ENCODE results near the gene SIGLEC8. TPM values are rescaled to one million over a fixed set of nuclear protein-coding genes. Genes with fewer than 3 reads are reported as not detected.
"Not testable (repeated sequence)": the region's sequence is repeated elsewhere in the genome, so short reads cannot be mapped to it uniquely, and the experiment has no call there.

SIGLEC8 gene
- polyA plus RNA-seq: 1 to 10 TPM in 1 of 4 donors, under 1 TPM in 2, not detected in 1; 0.22 to 1.1 (median 0.59) TPM
- long read RNA-seq, donor 1: 0 reads
- long read RNA-seq, donor 2: 0 reads
- long read RNA-seq, donor 3: 0 reads
- long read RNA-seq, donor 4: 0 reads
- long read RNA-seq, donor 5: 0 reads
- long read RNA-seq, donor 6: 0 reads
- long read RNA-seq, donor 7: 0 reads
- long read RNA-seq, donor 8: 0 reads
- long read RNA-seq, donor 9: 0 reads
- long read RNA-seq, donor 10: 0 reads

- Histone ChIP-seq H3K4me1 (ENCODE audit: control insufficient read depth in 3 of 3, insufficient read depth in 2 of 3, low read depth in 1 of 3, low read length in 2 of 3) (no peaks in the 10 kb centered on the region), H3K36me3 (ENCODE audit: control insufficient read depth in 3 of 3, insufficient read depth in 2 of 3, low read depth in 1 of 3, low read length in 3 of 3) (no peaks in the 10 kb centered on the region), H3K4me3 (ENCODE audit: low read depth in 1 of 3, low read length in 3 of 3) (no peak within 1 kb of the TSS), H3K27ac (ENCODE audit: low read depth in 1 of 3, low read length in 2 of 3) (no peak within 1 kb of the TSS), H3K27me3 (ENCODE audit: control insufficient read depth in 3 of 3, insufficient read depth in 3 of 3, low read length in 3 of 3) (peaks cover 0 to 8% (median 3%) of the 10 kb centered on the region in 3 donors), H3K9me3 (ENCODE audit: control insufficient read depth in 2 of 2, insufficient read depth in 1 of 2, low read depth in 1 of 2, low read length in 1 of 2) (no peaks in the 10 kb centered on the region)
- 70 to 73% (median 71%) methylated on average over 10 of the region's 10 CpGs for WGBS, 3 donors
- DNase-seq: no peak
- no peak for FAIRE-seq
Observed at GRCh38 chr19:51458051-51458645, at the start of gene SIGLEC8. Gene SIGLEC8, minus strand, starts transcription at chr19:51458454. Its CDS starts 67 bp downstream, at chr19:51458387.

DNA sequence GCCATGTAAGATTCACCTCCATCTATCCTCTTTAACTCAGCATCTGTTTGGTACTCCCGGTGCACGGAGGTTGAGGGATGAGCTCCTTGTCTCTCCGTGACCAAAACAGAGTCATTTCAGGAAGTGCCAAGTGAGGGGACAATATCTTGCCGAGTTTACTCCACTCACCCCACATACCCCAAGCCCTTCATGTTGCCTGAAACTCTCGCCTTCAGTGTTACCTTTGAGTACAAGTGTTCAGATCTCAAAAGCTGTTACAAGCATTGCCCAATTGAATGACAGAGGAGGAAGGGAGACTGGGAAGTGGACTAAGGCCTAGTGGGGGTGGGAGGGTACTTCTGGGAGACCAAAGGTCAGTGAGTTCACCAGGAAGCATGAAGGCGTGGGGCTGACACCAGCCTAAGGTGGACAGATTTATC lies 49.4 kb upstream of the SIGLEC8 start:
- DNase-seq (peak; percentile 67 to 80), FAIRE-seq (no peak)
- Histone ChIP-seq H3K27ac (ENCODE audit: low read depth in 1 of 3, low read length in 2 of 3) (peak overlapping the region; percentile 22 to 78 (median 78)), H3K36me3 (ENCODE audit: control insufficient read depth in 3 of 3, insufficient read depth in 2 of 3, low read depth in 1 of 3, low read length in 3 of 3) (no peaks in the 10 kb centered on the region), H3K9me3 (ENCODE audit: control insufficient read depth in 2 of 2, insufficient read depth in 1 of 2, low read depth in 1 of 2, low read length in 1 of 2) (no peaks in the 10 kb centered on the region), H3K4me3 (ENCODE audit: low read depth in 1 of 3, low read length in 3 of 3) (no peak overlapping the region), H3K4me1 (ENCODE audit: control insufficient read depth in 3 of 3, insufficient read depth in 2 of 3, low read depth in 1 of 3, low read length in 2 of 3) (peaks cover 0 to 16% (median 2%) of the 10 kb centered on the region in 3 donors), H3K27me3 (ENCODE audit: control insufficient read depth in 3 of 3, insufficient read depth in 3 of 3, low read length in 3 of 3) (peaks cover 0 to 3% (median 0%) of the 10 kb centered on the region in 3 donors)
- 61 to 64% (median 63%) methylated on average over 6 of the region's 6 CpGs for WGBS, 3 donors

- Histone ChIP-seq H3K4me3 (ENCODE audit: low read depth in 1 of 3, low read length in 3 of 3) (no peak overlapping the region), H3K27ac (ENCODE audit: low read depth in 1 of 3, low read length in 2 of 3) (peak overlapping the region; percentile 22 to 78 (median 78)), H3K4me1 (ENCODE audit: control insufficient read depth in 3 of 3, insufficient read depth in 2 of 3, low read depth in 1 of 3, low read length in 2 of 3) (peaks cover 0 to 16% (median 2%) of the 10 kb centered on the region in 3 donors), H3K36me3 (ENCODE audit: control insufficient read depth in 3 of 3, insufficient read depth in 2 of 3, low read depth in 1 of 3, low read length in 3 of 3) (no peaks in the 10 kb centered on the region), H3K9me3 (ENCODE audit: control insufficient read depth in 2 of 2, insufficient read depth in 1 of 2, low read depth in 1 of 2, low read length in 1 of 2) (no peaks in the 10 kb centered on the region), H3K27me3 (ENCODE audit: control insufficient read depth in 3 of 3, insufficient read depth in 3 of 3, low read length in 3 of 3) (no peaks in the 10 kb centered on the region)
- DNase-seq: peak in 1 of 2 donors; percentile 40
- 39 to 52% (median 44%) methylated on average over 3 of the region's 3 CpGs for WGBS, 3 donors
- FAIRE-seq: no peak
Observed at GRCh38 chr19:51507192-51507591, 48.9 kb upstream of the SIGLEC8 start.

DNA sequence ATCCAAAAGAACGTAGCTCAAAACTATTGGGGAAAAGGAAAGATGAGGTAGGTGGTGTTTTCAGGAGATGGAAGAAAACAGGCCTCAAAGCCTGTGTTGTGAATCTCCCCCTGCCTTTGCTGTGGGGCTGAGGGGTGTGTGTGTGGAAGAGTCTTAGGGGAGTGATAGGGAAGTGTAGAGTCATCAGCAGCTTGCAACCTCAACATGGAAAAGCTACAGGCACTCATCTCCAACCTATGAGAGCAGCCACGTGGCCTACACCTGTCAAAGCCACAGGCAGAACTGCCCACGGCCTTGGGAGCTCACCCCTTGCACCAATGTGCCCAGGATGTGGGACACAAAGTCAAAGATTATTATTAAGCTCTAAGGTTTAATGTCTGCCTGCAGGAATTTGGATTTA lies 47.6 kb upstream of the SIGLEC8 start:
- no peaks in the 10 kb centered on the region for H3K36me3 ChIP-seq (ENCODE audit: control insufficient read depth in 3 of 3, insufficient read depth in 2 of 3, low read depth in 1 of 3, low read length in 3 of 3)
- DNase-seq (no peak), FAIRE-seq (no peak)
- 39 to 52% (median 50%) methylated on average over 3 of the region's 3 CpGs for WGBS, 3 donors
- H3K27me3 ChIP-seq (ENCODE audit: control insufficient read depth in 3 of 3, insufficient read depth in 3 of 3, low read length in 3 of 3): no peaks in the 10 kb centered on the region
- no peak overlapping the region for H3K4me3 ChIP-seq (ENCODE audit: low read depth in 1 of 3, low read length in 3 of 3)
- peaks cover 0 to 16% (median 2%) of the 10 kb centered on the region in 3 donors for H3K4me1 ChIP-seq (ENCODE audit: control insufficient read depth in 3 of 3, insufficient read depth in 2 of 3, low read depth in 1 of 3, low read length in 2 of 3)
- H3K9me3 ChIP-seq (ENCODE audit: control insufficient read depth in 2 of 2, insufficient read depth in 1 of 2, low read depth in 1 of 2, low read length in 1 of 2): no peaks in the 10 kb centered on the region
- H3K27ac ChIP-seq (ENCODE audit: low read depth in 1 of 3, low read length in 2 of 3): no peak overlapping the region

- Histone ChIP-seq H3K9me3 (ENCODE audit: control insufficient read depth in 2 of 2, insufficient read depth in 1 of 2, low read depth in 1 of 2, low read length in 1 of 2) (no peaks in the 10 kb centered on the region), H3K27me3 (ENCODE audit: control insufficient read depth in 3 of 3, insufficient read depth in 3 of 3, low read length in 3 of 3) (no peaks in the 10 kb centered on the region), H3K4me1 (ENCODE audit: control insufficient read depth in 3 of 3, insufficient read depth in 2 of 3, low read depth in 1 of 3, low read length in 2 of 3) (peaks cover 0 to 16% (median 2%) of the 10 kb centered on the region in 3 donors), H3K36me3 (ENCODE audit: control insufficient read depth in 3 of 3, insufficient read depth in 2 of 3, low read depth in 1 of 3, low read length in 3 of 3) (no peaks in the 10 kb centered on the region), H3K4me3 (ENCODE audit: low read depth in 1 of 3, low read length in 3 of 3) (no peak overlapping the region), H3K27ac (ENCODE audit: low read depth in 1 of 3, low read length in 2 of 3) (no peak overlapping the region)
- FAIRE-seq (no peak), DNase-seq (no peak)
- WGBS, 3 donors: 49 to 56% (median 52%) methylated on average over 3 of the region's 3 CpGs
Observed at GRCh38 chr19:51503896-51504295, 45.6 kb upstream of the SIGLEC8 start.

DNA sequence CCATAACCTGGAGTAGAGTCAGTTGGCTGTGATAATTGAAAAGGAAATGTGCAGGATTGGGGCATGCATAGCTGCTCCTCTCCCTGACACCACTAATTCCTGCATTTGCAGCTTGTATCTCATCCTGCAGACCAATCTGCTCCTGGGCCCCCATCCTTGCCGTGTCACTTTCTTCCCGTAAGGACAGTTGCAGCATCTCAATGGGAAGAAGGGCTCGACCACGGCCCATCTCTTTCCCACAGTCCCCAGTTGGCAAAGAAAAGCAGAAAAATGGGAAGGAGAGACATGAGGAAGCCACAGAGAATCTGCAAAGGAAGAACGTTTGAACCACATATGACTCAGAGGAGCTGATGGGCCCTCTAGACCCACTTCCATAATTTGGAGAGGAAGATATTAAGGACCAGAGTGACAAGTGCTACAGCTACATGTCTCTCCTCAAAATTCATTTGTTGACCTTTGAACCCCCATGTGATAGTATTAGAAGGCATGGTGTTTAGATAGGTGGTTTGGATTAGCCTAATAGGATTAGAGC lies 45.1 kb upstream of the SIGLEC8 start:
- Histone ChIP-seq H3K27ac (ENCODE audit: low read depth in 1 of 3, low read length in 2 of 3) (no peak overlapping the region), H3K36me3 (ENCODE audit: control insufficient read depth in 3 of 3, insufficient read depth in 2 of 3, low read depth in 1 of 3, low read length in 3 of 3) (no peaks in the 10 kb centered on the region), H3K9me3 (ENCODE audit: control insufficient read depth in 2 of 2, insufficient read depth in 1 of 2, low read depth in 1 of 2, low read length in 1 of 2) (no peaks in the 10 kb centered on the region), H3K4me3 (ENCODE audit: low read depth in 1 of 3, low read length in 3 of 3) (no peak overlapping the region), H3K27me3 (ENCODE audit: control insufficient read depth in 3 of 3, insufficient read depth in 3 of 3, low read length in 3 of 3) (no peaks in the 10 kb centered on the region), H3K4me1 (ENCODE audit: control insufficient read depth in 3 of 3, insufficient read depth in 2 of 3, low read depth in 1 of 3, low read length in 2 of 3) (peaks cover 0 to 14% (median 2%) of the 10 kb centered on the region in 3 donors)
- FAIRE-seq: no peak
- DNase-seq: no peak
- WGBS, 3 donors: 73 to 81% (median 75%) methylated on average over 5 of the region's 5 CpGs

DNA sequence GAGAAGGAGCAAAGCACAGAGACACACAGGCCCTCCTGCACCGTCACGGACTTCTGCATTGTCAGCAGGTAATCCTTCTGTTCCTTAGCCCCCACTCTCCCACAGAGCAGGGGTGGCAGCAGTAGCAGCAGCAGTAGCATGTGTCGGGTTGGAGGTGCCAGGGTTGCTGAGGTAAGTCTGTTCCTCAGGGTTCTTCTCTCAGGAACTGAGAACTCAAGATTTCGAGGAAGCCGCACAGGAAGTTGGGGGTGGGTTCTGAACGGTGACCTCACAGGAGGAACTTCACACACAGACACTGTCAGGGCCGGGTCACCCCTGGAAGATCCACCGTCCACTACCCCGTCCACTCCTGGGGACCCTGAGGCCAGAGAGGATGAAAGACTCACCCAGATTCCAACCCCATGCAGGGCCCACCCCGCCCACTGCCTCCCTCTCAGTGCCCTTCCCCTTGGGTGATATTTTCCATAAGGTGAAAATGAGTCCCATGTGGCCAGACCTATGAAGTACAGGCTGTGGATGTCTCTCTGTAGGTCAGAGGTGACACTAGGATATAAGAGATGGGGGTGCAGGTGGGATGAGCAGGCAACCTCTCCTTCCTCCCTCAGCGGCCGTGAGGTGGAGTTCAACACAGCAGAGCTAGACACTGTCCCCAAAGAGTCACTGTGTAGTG lies 43.5 kb upstream of the SIGLEC8 start, which contains the start of gene SIGLEC12:
Gene SIGLEC12, minus strand, starts transcription at position 207 of the 670 bp plus-strand sequence. Its CDS starts 67 bp downstream, at position 140.
- no peak within 1 kb of the TSS for H3K4me3 ChIP-seq (ENCODE audit: low read depth in 1 of 3, low read length in 3 of 3)
- peak within 1 kb of the TSS in 1 of 3 donors; percentile 44 for H3K27ac ChIP-seq (ENCODE audit: low read depth in 1 of 3, low read length in 2 of 3)
- DNase-seq (no peak), FAIRE-seq (no peak)
- H3K36me3 ChIP-seq (ENCODE audit: control insufficient read depth in 3 of 3, insufficient read depth in 2 of 3, low read depth in 1 of 3, low read length in 3 of 3): no peaks in the 10 kb centered on the region
- peaks cover 0 to 3% (median 0%) of the 10 kb centered on the region in 3 donors for H3K4me1 ChIP-seq (ENCODE audit: control insufficient read depth in 3 of 3, insufficient read depth in 2 of 3, low read depth in 1 of 3, low read length in 2 of 3)
- H3K27me3 ChIP-seq (ENCODE audit: control insufficient read depth in 3 of 3, insufficient read depth in 3 of 3, low read length in 3 of 3): peaks cover 0 to under 1% (median 0%) of the 10 kb centered on the region in 3 donors
- H3K9me3 ChIP-seq (ENCODE audit: control insufficient read depth in 2 of 2, insufficient read depth in 1 of 2, low read depth in 1 of 2, low read length in 1 of 2): no peaks in the 10 kb centered on the region
- 56 to 90% (median 60%) methylated on average over 10 to 12 of the region's 12 CpGs for WGBS, 3 donors

DNA sequence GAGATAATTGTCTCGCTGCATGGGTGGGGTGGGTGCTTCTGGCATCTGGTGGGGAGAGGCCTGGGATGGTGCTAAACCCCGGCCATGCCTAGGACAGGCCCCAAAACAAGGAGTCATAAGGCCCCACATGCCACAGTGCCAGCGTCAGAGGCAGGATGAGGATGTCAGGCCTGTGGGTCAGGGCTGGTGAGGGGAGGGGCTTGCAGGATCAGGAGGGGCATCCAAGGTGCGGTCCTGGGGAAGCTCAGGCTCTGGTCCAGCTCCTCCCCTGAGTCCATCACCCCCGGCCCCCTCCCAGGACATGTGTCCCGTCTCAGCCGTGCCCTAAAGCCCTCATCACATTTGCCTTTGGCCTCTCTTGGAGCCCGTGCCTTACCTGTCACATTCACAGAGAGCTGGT lies 42.7 kb upstream of the SIGLEC8 start:
- WGBS, 3 donors: 42 to 49% (median 43%) methylated on average over 5 to 8 of the region's 8 CpGs
- H3K36me3 ChIP-seq (ENCODE audit: control insufficient read depth in 3 of 3, insufficient read depth in 2 of 3, low read depth in 1 of 3, low read length in 3 of 3); H3K4me1 ChIP-seq (ENCODE audit: control insufficient read depth in 3 of 3, insufficient read depth in 2 of 3, low read depth in 1 of 3, low read length in 2 of 3); H3K27me3 ChIP-seq (ENCODE audit: control insufficient read depth in 3 of 3, insufficient read depth in 3 of 3, low read length in 3 of 3); FAIRE-seq; H3K9me3 ChIP-seq (ENCODE audit: control insufficient read depth in 2 of 2, insufficient read depth in 1 of 2, low read depth in 1 of 2, low read length in 1 of 2); DNase-seq; H3K27ac ChIP-seq (ENCODE audit: low read depth in 1 of 3, low read length in 2 of 3); H3K4me3 ChIP-seq (ENCODE audit: low read depth in 1 of 3, low read length in 3 of 3): not testable (repeated sequence)

Measured in small intestine (tissue), 16 donors.